ENCODE results near the gene OIP5.

GRCh38 chr15:41284427-41285177 lies 47.8 kb downstream of the OIP5 start:
- TF ChIP-seq POLR2A (IDR thresholded peaks at IDR 0.05; ENCODE audit: low read length) (no peak), GATA1 (IDR thresholded peaks at IDR 0.05; ENCODE audit: low read depth, low read length) (no peak)
